Measurements from ENCODE around the gene GNB1. TPM values are rescaled to one million over a fixed set of nuclear protein-coding genes. Genes with fewer than 3 reads are reported as not detected.

Gene GNB1
- total and polyA plus RNA-seq, 9 of the 15 experiments (the other 6 are each of a cell fraction or from before 2014, with no cell fraction given) = 34.3 to 388 (median 114) TPM

- TF ChIP-seq SMAD1 (IDR thresholded peaks at IDR 0.05; ENCODE audit: low read depth, low read length, partially characterized antibody) (no peak), GABPA (tag; conservative IDR thresholded peaks at IDR 0.05; ENCODE audit: low read depth) (peak; percentile 47), YY1 (IDR thresholded peaks at IDR 0.05; ENCODE audit: borderline replicate concordance in 1 of 3, control insufficient read depth in 1 of 3, extremely low read depth in 1 of 3, insufficient read depth in 3 of 3, insufficient read length in 1 of 3, insufficient replicate concordance in 2 of 3, low read depth in 1 of 3, low read length in 2 of 3) (peak; percentile 72 to 97 (median 90)), RBBP5 (IDR thresholded peaks at IDR 0.05; ENCODE audit: borderline replicate concordance, insufficient read depth, low read length, poor library complexity, severe bottlenecking) (peak; percentile 74), HNRNPH1 (optimal IDR thresholded peaks at IDR 0.05; ENCODE audit: low read depth, low read length) (no peak), E2F3 (CRISPR knock-in tag; IDR thresholded peaks at IDR 0.05) (no peak), MYC (IDR thresholded peaks at IDR 0.05; ENCODE audit: low read depth, low read length) (peak; percentile 36; the same call in 1 of the 2 replicates), MYC (CRISPR knock-in tag; IDR thresholded peaks at IDR 0.05; ENCODE audit: borderline replicate concordance, low read depth) (no peak), BCOR (IDR thresholded peaks at IDR 0.05) (no peak), NKRF (IDR thresholded peaks at IDR 0.05; ENCODE audit: borderline replicate concordance) (no peak), IRF2 (CRISPR knock-in tag; IDR thresholded peaks at IDR 0.05) (no peak), POLR2B (IDR thresholded peaks at IDR 0.05; ENCODE audit: low read depth, partially characterized antibody) (no peak), HOXB6 (CRISPR knock-in tag; IDR thresholded peaks at IDR 0.05; ENCODE audit: borderline replicate concordance) (no peak), ZNF79 (CRISPR knock-in tag; IDR thresholded peaks at IDR 0.05; ENCODE audit: low read depth) (no peak), PTBP1 (IDR thresholded peaks at IDR 0.05; ENCODE audit: low read depth, low read length) (0 out of 2 replicates have a peak, but pooled peaks have one; percentile 16), NEUROD1 (IDR thresholded peaks at IDR 0.05; ENCODE audit: borderline replicate concordance, low read depth, low read length, partially characterized antibody) (no peak), SUPT5H (IDR thresholded peaks at IDR 0.05) (peak; percentile 38; the same call in 1 of the 2 replicates), ZBTB26 (CRISPR knock-in tag; IDR thresholded peaks at IDR 0.05) (no peak), C11orf30 (IDR thresholded peaks at IDR 0.05; ENCODE audit: low read depth) (no peak), CCNT2 (IDR thresholded peaks at IDR 0.05; ENCODE audit: borderline replicate concordance, extremely low read depth, insufficient read length, low read depth, low read length) (peak; percentile 83), HIVEP1 (CRISPR knock-in tag; IDR thresholded peaks at IDR 0.05) (no peak), KDM2B (CRISPR knock-in tag; IDR thresholded peaks at IDR 0.05) (peak; percentile 69; the same call in 1 of the 2 replicates), MBD1 (CRISPR knock-in tag; IDR thresholded peaks at IDR 0.05) (no peak), TEAD2 (tag; IDR thresholded peaks at IDR 0.05) (no peak)
Observed at GRCh38 chr1:1889847-1890505, 911 bp downstream of the GNB1 start (continued).
